HepG2 (cell line): ENCODE results near the gene GRHPR. TPM values are rescaled to one million over a fixed set of nuclear protein-coding genes. Genes with fewer than 3 reads are reported as not detected.

ENCODE experiments used
- ARID4A ChIP-seq: sonication (generic); formaldehyde crosslinking; IDR thresholded peaks from 2 replicates; pipeline ENCODE4 v1.5.0; 2020; ENCODE audit warnings: mild to moderate bottlenecking, missing genetic modification reagents, borderline replicate concordance
- FIP1L1 ChIP-seq: fragments of 200-400 bp; formaldehyde crosslinking; IDR thresholded peaks from 2 replicates; pipeline ENCODE4 v1.6.1; 2018; ENCODE audit warnings: low read depth, mild to moderate bottlenecking, low read length, moderate library complexity, borderline replicate concordance; ENCODE audit not compliant: insufficient read depth
- GZF1 ChIP-seq: sonication (generic); formaldehyde crosslinking; IDR thresholded peaks from 2 replicates; pipeline ENCODE4 v1.5.1; 2020; ENCODE audit warnings: mild to moderate bottlenecking, missing genetic modification reagents
- KAT2B ChIP-seq: fragments of 150-350 bp; IDR thresholded peaks from 2 replicates; pipeline ENCODE4 v1.6.1; 2014; ENCODE audit warnings: low read depth, low read length, borderline replicate concordance
- MAZ ChIP-seq, 2 experiments: sonication (generic) in 1 of 2; formaldehyde crosslinking in 1 of 2; IDR thresholded peaks; 2 replicates each; pipeline versions ENCODE4 v1.5.0 to v1.6.1; 2012 to 2020; ENCODE audit warnings: low read depth in 2 of 2, mild to moderate bottlenecking in 2 of 2, borderline replicate concordance in 1 of 2, improper control_type of control experiment in 1 of 2, low read length in 1 of 2, missing genetic modification reagents in 1 of 2, moderate library complexity in 1 of 2
- MBD4 ChIP-seq: IDR thresholded peaks from 2 replicates; pipeline ENCODE4 v1.6.1; 2012; ENCODE audit warnings: low read length, inconsistent platforms, borderline replicate concordance
- MTA3 ChIP-seq: sonication (generic); formaldehyde crosslinking; IDR thresholded peaks from 2 replicates; pipeline ENCODE4 v1.4.0; 2020; ENCODE audit warnings: missing genetic modification reagents
- MYNN ChIP-seq: sonication (generic); formaldehyde crosslinking; IDR thresholded peaks from 2 replicates; pipeline ENCODE4 v1.4.0; 2020; ENCODE audit warnings: mild to moderate bottlenecking, low read depth, missing genetic modification reagents
- NR2F2 ChIP-seq: IDR thresholded peaks from 2 replicates; pipeline ENCODE4 v1.6.1; 2012; ENCODE audit warnings: low read depth, inconsistent platforms, borderline replicate concordance
- RNF2 ChIP-seq: fragments of 450-650 bp; conservative IDR thresholded peaks from 2 replicates; pipeline ENCODE4 v1.6.1; 2016; ENCODE audit warnings: low read depth
- SP2 ChIP-seq: sonication (generic); formaldehyde crosslinking; IDR thresholded peaks from 2 replicates; pipeline ENCODE4 v1.5.1; 2020; ENCODE audit warnings: mild to moderate bottlenecking, missing genetic modification reagents
- THAP9 ChIP-seq: sonication (generic); formaldehyde crosslinking; IDR thresholded peaks from 2 replicates; pipeline ENCODE4; 2020; ENCODE audit warnings: missing genetic modification reagents, mild to moderate bottlenecking, borderline replicate concordance
- ZBTB38 ChIP-seq: sonication (generic); formaldehyde crosslinking; IDR thresholded peaks from 2 replicates; pipeline ENCODE4 v1.5.1; 2020; ENCODE audit warnings: mild to moderate bottlenecking, missing genetic modification reagents
- ZBTB44 ChIP-seq: sonication (generic); formaldehyde crosslinking; IDR thresholded peaks from 2 replicates; pipeline ENCODE4 v1.4.0; 2020; ENCODE audit warnings: missing genetic modification reagents
- ZFP90 ChIP-seq: sonication (generic); formaldehyde crosslinking; IDR thresholded peaks from 2 replicates; pipeline ENCODE4 v1.8.0; 2022; ENCODE audit warnings: missing genetic modification reagents, mild to moderate bottlenecking, inconsistent platforms, borderline replicate concordance
- ZNF234 ChIP-seq: sonication (generic); formaldehyde crosslinking; conservative IDR thresholded peaks from 2 replicates; pipeline ENCODE4 v1.5.1; 2020; ENCODE audit warnings: mild to moderate bottlenecking, missing genetic modification reagents
- ZNF264 ChIP-seq: sonication (generic); formaldehyde crosslinking; IDR thresholded peaks from 2 replicates; pipeline ENCODE4 v1.4.0; 2020; ENCODE audit warnings: missing genetic modification reagents
- ZNF354B ChIP-seq: sonication (generic); formaldehyde crosslinking; IDR thresholded peaks from 2 replicates; pipeline ENCODE4 v1.8.0; 2022; ENCODE audit warnings: mild to moderate bottlenecking, missing genetic modification reagents
- ZNF75D ChIP-seq: sonication (generic); formaldehyde crosslinking; IDR thresholded peaks from 2 replicates; pipeline ENCODE4 v1.8.1; 2023; ENCODE audit warnings: missing genetic modification reagents, mild to moderate bottlenecking, borderline replicate concordance
- polyA plus RNA-seq, 8 experiments: library from polyadenylated mRNA; depleted of rRNA in 3 of 8; stranded (reverse) in 7 of 8; unstranded in 1 of 8; fragments of >200 nt; fragmentation: Illumina TruSeq in 4 of 8; extraction: Trizol in 4 of 8; gene quantifications; 2 replicates each; pipeline versions ENCODE4 v1.2.1 to v1.2.3, GENCODE V29; 2011 to 2016; ENCODE audit warnings: low read depth in 4 of 8, missing spikeins in 1 of 8, mixed read lengths in 1 of 8; ENCODE audit not compliant: insufficient read depth in 1 of 8
- total RNA-seq, 5 experiments: library from RNA; depleted of rRNA; stranded (reverse); fragments of >200 nt; fragmentation: Illumina TruSeq; extraction: Trizol; gene quantifications; 2 replicates each; pipeline ENCODE4 v1.2.3, GENCODE V29; 2016; ENCODE audit warnings: low read depth in 1 of 5

GRHPR gene
- total and polyA plus RNA-seq, 2 of the 13 experiments (the other 11 are each of a cell fraction or from before 2014, with no cell fraction given) = 113 to 115 TPM

- TF ChIP-seq SP2 (CRISPR knock-in tag) = no peak
- no peak for TF ChIP-seq MYNN (CRISPR knock-in tag)
- 0 out of 2 replicates have a peak, but pooled peaks have one; percentile 20 for TF ChIP-seq ZBTB44 (CRISPR knock-in tag)
- TF ChIP-seq THAP9 = no peak
- TF ChIP-seq MAZ (IDR thresholded peaks at IDR 0.05; ENCODE audit: borderline replicate concordance, low read depth, low read length) = peak; percentile 41; the same call in 1 of the 2 replicates
- peak; percentile 60; the same call in 1 of the 2 replicates for TF ChIP-seq MAZ (CRISPR knock-in tag; IDR thresholded peaks at IDR 0.05; ENCODE audit: low read depth)
- TF ChIP-seq ZFP90 = 0 out of 2 replicates have a peak, but pooled peaks have one; percentile 12
- TF ChIP-seq KAT2B = no peak
- no peak for TF ChIP-seq ZNF234 (CRISPR knock-in tag)
- no peak; the same call in 1 of the 2 replicates for TF ChIP-seq ZBTB38 (CRISPR knock-in tag)
- no peak for TF ChIP-seq MBD4
- TF ChIP-seq MTA3 (CRISPR knock-in tag) = no peak
- TF ChIP-seq ZNF264 (CRISPR knock-in tag) = 0 out of 2 replicates have a peak, but pooled peaks have one; percentile 23
- TF ChIP-seq GZF1 (CRISPR knock-in tag) = no peak
- peak; percentile 66; the same call in 1 of the 2 replicates for TF ChIP-seq ARID4A (CRISPR knock-in tag)
- TF ChIP-seq NR2F2 = no peak
- 0 out of 2 replicates have a peak, but pooled peaks have one; percentile 38 for TF ChIP-seq FIP1L1
- no peak for TF ChIP-seq ZNF354B (CRISPR knock-in tag)
- TF ChIP-seq ZNF75D (CRISPR knock-in tag) = no peak
- TF ChIP-seq RNF2 = no peak
Measured at GRCh38 chr9:37464426-37465248, 42.1 kb downstream of the GRHPR start (continued).
